HG03342 (cell line): ENCODE data around the gene MAP2.

Experiments
- ATAC-seq: cut with Tn5 transposase; IDR thresholded peaks from one replicate; pipeline ENCODE4 v1.9.1; 2021; ENCODE audit warnings: mild to moderate bottlenecking, moderate library complexity; ENCODE audit not compliant: unreplicated experiment

MAP2 gene

DNA sequence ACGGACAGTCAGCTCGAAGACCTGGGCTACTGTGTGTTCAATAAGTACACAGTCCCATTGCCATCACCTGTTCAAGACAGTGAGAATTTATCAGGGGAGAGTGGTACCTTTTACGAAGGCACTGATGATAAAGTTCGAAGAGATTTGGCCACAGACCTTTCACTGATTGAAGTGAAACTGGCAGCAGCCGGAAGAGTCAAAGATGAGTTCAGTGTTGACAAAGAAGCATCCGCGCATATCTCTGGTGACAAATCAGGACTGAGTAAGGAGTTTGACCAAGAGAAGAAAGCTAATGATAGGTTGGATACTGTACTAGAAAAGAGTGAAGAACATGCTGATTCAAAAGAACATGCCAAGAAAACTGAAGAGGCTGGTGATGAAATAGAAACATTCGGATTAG is 270.9 kb downstream of the MAP2 start:
- ATAC-seq = no peak

DNA sequence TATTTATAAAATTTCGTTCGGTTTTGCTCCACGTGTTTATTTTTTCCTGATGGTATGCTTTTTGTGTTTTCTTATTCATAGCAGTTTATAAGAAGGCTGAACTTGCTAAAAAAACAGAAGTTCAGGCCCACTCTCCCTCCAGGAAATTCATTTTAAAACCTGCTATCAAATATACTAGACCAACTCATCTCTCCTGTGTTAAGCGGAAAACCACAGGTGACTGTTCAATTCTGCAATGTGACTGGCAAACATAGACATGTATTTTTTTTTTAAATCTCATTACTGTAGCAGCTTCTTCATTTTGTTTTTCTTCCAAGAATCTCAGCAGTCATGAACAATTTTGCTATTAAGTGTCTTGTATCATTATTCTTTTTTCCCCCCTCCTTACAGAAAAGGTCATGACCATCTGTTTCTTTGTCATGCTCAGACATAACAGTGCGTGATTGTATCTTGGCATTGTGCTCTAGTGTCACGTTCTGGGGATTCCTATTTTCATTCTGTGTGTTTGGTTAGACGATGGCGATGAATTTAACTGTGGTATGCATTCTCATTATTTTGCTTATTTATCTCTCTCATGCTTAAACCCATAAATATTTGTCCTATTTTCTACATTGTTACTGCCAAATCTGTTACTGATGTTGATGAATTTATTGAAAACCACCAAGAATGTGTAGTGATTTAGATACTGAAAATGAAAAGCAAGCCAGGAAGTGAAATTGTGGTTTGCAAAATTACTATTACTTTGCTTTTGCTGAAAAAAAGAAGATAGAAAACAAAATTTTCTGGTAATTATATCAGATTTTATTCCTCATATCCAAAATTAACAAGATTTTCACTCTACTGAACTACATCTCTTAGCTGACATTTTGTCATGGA is 273.2 kb downstream of the MAP2 start:
- ATAC-seq = peak; percentile 78

DNA sequence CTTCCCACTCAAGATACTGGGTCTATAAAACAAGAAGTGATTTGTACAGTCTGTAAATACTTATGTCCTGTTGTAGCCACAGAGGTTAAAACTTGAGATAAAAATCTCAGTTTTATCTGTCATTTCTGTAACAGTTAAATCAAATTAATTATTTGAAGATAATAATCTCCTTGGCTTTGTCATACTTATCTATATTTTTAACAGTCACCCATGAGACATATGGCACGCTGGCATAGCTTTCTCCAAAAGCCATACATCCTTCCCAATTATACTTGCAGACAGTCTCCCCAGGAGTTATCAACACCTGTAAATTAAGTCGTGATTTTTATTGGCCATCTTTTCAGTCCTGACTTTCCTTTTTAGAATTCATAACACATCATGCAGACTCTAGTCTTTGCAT is 278.9 kb downstream of the MAP2 start:
- ATAC-seq = no peak

DNA sequence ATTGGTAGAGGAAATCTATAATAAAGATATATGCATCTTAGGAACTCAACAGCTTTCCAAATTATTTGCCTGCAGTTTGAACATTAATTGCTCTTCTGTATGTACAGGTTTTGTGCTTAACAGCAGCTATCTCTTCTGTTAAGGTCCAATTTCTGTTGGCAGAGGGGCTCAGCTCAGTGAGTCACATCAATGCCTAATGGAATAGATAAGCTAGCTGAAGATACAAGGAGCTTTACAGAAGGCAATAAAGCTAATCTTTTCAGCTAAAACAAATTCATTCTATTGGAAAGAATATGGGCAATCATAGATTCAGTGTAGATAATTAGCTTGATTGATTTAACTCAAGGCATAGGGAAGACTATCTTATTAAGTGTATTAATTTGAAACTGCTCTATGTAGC is 289.4 kb downstream of the MAP2 start:
- no peak for ATAC-seq

DNA sequence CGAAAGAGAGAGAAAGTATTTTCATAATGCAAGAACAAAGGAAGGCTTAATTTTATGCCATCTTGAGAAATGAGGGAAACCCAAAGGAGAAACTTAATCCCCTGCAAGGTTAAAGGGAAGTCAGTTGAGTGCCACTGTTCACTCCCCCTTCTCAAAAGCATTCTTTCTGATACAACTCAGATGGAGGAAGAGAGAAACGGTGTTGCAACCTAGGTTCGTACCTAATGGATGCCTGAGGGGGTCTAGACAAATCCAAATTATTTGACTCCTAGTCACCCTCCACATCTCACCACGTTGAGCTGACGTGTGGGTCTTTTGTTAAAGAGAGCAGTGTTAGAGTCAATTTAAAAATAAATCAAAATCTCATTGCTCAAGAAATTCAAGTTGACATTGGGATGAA is 295.2 kb downstream of the MAP2 start:
- ATAC-seq = no peak

DNA sequence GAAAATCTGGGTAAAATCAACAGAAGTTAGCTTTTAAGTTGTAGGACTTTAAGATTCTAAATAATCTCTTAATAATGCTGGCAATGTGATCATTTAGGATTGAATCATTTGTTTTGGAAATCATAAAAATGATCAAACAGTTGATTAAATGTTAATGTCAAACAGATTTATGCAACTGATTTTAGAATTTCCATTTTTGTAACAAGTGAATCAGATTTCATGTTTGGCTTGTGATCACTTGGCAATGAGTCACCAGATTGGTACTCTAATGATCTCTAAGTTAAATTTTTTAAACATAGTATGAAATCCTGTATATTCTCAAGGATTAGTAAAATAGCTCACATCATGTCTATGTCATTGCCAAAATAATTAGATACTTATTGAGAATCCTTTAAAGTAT is 297.6 kb downstream of the MAP2 start:
- no peak for ATAC-seq

DNA sequence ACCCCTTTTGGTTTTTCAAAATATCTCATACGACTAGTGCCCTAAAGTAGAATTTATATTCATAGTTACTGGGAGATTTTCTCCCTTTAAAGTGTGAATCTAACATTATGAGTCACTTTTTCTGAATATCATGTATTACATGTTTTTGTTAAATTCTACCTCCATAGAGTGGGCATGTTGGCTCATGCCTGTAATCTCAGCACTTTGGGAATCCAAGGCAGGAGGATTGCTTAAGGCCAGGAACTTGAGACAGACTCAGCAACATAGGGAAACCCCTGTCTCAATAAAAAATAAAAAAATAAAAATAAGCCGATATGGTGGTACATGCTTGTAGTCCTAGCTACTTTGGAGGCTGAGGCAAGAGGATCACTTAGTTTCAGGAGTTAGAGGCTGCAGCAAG is 302.5 kb downstream of the MAP2 start:
- no peak for ATAC-seq

DNA sequence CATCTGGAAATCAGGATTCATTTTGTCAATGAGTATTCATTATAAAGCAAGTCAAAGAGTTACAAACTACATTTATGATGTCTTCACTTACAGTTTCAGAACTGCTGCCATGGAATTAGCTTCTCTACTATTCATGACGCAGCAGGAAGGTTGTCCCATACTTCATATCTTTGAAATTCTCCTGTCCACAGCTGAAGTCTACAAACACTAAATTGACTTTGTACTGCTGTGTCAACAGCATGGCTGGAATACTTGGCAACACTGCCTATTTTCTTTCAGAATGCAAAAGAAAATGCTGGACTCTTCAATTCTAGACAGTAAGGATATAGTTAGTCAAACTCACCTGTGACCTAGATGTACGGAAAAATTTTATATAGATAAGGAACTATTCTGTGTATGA is 303.2 kb downstream of the MAP2 start:
- ATAC-seq = no peak

DNA sequence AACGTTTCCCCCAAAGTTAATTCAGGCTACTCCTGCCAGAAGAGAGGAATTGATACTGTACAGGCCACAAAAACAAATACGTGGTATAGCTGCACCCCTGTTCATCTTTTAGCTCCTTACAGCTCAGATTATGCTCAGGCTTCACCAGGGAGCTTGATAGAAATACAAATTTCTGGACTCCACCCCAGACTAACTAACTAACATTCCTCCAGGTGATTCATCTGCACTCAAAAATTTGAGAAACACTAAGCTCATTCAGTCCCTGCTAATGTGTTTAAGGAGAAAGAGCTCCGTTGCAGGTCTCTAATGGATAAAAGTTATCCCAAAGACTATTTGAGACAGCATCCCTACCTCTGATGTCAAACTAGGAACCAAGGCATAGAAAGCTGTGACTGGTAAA is 311.0 kb downstream of the MAP2 start:
- ATAC-seq = no peak

DNA sequence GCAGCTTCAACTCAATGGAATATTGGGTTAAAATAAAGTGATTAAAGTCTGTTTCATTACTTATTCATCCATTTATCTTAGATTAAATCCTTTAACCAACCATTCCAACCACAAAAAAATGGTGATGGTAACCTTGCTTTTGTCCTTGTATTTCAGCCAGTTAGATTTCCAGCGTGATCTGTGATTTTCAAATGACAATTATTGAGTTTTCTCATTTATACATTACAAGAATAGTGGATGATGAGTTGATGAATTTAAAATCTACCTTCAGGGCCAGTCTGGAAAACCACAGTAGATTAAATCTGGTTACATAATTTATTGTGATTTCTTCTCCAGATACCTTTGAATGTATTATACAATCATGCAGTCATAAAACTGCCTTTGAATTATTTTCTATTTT is 318.1 kb downstream of the MAP2 start:
- no peak for ATAC-seq

DNA sequence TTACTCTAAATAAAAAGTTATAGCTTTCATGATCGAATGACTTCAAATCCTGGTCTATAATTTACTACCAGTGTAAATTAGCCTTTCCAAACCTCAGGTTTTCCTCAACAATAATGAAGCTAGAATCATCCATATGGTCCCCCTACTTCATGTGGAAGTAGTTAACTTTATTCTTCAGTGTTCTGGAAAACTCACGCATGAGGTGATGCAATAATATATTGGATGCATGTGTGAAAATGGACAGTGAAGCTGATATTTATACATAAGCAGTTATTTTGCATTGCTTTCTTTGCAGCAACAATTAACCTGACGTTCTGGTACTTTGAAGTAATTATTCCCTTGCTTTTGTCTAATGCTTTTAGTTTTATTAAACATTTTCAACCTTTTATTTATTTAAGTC is 329.2 kb downstream of the MAP2 start:
- no peak for ATAC-seq

DNA sequence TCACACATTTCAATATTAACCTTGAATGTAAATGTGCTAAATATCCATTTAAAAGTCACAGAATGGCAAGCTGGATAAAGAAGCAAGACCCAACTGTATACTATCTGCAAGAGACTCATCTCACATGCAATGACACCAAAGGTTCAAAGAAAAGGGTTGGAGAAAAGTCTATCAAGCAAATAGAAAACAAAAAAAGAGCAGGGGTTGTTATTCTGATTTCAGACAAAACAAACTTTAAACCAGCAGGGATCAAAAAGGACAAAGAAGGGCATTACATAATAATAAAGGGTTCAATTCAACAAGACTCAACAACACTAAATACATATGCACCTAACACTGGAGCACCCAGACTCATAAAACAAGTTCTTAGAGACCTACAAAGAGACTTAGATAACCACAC is 333.3 kb downstream of the MAP2 start:
- ATAC-seq = no peak

DNA sequence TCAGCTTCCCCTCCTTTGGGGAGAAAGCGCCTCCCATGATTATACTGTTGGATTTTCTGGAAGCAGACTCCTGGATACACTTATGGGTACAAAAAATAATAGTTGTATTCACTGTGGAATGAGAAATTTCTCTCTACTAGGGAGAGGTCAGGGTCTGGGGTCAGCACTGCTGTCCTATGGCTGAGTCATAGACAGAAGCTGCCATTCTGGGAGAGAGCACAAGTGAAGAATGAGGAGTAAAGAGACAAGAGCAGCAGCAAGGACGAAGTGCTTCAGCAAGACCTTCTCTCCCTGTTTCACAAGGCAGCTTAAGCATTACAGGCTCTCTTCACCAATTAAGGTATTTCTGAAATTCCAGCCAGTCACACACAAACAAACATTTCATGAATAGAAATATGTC is 337.7 kb downstream of the MAP2 start:
- no peak for ATAC-seq

DNA sequence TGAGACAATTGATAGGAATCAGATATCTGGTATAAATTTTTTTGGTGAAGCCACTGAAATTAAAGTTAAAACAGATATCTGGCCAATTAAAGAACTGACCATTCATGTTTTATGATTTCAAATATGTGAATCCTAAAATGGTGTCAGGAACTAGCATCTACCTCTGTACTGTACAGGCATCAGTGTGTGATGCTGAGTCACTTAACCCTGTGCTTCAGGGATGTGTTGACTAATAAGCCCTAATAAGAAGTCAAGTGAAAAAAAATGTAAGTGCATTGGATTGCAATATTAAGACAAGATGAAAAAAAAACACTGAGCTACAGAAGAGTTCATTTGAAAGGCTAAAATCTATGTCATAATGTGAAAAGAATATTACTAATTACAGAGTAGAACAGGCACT is 338.7 kb downstream of the MAP2 start:
- ATAC-seq = no peak

DNA sequence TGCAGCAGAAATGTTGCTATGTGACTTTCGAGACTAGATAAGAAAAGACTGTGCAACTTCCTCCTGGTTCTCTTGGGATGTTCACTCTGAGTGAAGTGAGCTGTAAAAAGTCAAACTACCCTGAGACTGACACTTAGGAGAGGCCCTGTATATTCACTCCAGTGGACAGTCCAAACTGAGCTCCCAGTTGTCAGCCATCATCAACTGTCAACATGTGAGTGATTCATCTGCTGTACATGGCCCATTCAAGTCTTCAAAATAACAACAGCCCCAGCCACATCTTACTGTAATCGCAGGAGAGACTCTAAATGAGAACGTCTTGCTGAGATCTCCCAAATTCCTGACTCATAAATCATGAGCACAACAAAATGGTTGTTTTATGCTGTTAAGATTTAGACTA is 339.3 kb downstream of the MAP2 start:
- no peak for ATAC-seq

DNA sequence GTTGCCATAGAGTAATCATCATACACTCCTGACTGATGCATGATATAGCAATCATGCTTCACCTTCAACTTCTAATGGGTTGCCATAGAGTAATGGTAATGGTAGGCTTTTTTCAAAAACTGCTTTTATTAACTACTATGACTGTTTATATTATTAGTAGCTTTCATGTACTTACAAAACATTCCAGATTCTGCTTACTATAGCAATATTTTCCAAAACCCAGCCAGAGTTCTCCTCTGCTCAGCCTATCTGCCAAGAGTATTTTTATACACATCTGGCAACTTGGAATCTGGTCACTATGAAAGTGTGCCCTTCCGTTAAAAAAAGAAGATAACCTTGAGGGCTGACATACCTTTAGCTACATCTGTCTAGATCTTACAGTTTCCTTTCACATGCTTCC is 342.8 kb downstream of the MAP2 start:
- ATAC-seq = no peak

DNA sequence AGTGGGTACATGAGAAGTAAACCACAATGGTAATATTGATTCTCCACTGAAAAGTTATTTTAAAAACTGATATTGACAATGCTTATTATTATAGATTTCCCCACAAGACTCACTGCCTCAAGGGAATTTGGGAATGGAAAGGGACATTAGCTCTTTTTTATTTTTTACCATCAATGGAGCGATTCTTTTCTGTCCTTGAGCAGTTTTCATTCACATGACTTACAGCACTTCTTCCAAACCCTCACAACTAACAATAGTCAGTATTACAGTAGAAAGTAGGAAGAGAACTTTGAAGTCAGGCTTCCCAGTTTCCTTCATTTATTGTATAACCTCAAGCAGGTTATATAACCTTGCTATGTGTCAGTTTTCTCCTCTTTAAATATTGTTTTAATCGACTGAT is 343.5 kb downstream of the MAP2 start:
- ATAC-seq = no peak

DNA sequence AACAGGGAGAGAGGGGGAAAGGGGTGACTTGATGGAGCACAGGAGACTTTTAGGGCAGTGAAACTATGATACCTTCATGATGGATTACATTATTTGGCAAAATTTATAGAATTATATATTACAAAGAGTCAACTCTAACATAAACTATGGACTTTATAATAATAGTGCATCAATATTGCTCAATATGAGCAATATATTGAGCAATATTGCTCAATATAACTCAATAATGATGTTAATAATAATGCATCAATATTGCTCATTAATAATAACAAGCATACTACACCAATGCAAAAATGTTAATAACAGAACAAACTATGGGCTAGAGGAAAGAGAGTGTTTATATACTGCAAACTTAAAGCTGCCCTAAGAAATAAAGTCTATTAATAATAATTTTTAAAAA is 344.7 kb downstream of the MAP2 start:
- no peak for ATAC-seq

DNA sequence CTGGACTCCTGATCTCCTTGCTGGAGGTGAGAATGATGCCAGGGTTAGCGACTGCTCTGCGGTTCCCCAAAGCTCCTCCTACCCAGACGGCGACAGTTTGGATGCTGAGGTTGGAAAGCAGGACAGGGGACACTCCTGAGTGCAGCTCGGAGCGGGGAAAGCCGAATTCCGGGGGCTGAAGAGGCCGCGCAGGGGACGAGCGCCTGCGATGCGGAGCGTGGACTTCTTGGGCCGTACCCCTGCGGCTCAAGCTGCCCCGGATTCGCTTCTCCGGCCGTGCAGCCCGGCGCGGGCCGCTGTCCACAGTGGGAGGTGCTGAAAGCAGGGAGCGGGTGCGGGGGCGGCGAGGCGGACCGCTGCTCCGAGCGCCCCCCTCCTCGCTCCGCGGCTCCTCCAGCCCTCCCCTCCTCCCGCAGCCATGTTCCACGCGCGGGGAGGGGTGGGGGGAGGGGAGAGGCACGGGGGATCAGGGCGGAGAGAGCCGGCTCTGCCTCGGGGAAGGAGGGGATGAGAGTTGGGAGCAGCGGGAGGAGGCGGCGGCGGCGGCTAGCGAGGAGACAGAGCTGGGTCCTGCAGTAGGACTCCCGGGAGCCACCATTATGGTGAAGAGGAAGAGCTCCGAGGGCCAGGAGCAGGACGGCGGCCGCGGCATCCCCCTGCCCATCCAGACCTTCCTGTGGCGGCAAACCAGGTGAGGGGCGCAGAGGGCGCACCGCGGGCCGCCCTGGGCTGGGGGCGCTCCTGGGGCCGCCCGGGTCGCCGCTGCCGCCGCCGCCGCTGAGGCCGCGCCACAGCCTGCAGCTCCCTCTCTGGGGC is 347.8 kb downstream of the MAP2 start, which contains the start of gene UNC80:
TSS of gene UNC80 (plus strand) at position 359 of the 816 bp plus-strand sequence. CDS start at position 600, 241 bp downstream.
- peak; percentile 45 for ATAC-seq

DNA sequence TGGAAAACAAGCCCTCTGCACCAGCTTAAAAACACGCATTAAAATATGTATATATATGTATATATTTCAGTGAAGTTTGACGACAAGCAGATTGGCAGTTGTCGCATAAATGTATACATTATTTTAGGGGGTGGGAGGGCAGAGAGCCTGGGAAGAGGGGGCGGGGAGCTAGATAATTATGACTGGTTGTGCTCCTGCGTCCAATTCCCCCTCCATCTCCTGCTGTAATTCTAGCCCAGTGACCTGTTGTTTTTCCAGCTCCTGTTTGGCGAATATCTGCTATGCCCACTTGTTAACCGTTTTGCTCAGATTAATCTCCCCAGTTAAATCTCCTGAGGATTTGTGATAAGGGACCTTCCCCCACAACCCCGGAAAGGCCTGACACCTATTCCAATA is 348.4 kb downstream of the MAP2 start:
- ATAC-seq = no peak

DNA sequence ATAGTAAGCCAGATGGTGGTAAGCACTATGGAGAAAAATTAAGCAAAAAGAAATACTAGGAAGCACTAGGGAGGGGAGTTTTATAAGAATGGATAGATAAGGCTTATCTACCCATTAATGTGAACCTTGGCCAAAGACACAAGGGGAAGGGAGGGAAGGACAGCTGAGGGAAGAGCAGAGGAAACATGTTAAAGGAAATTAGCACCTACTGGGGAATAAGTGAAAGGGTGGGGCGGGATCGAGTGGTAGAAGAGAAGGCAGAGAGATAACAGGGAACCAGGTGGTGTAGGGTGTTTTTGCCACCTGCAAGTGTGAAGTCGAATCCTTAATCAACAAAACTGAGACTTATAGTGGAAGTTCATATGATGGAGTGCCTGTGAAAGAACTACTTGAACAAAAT is 349.5 kb downstream of the MAP2 start:
- no peak for ATAC-seq
